Type B pancreatic cell (in vitro differentiated cells): Measurements from ENCODE around the gene CRYBB1. TPM values are rescaled to one million over a fixed set of nuclear protein-coding genes. Genes with fewer than 3 reads are reported as not detected.

Source experiments
- DNase-seq: peaks from one replicate; pipeline ENCODE4 v3.0.0; 2021; ENCODE audit warnings: mixed read lengths; ENCODE audit not compliant: unreplicated experiment; ENCODE audit errors: extremely low spot score
- H3K27ac Mint-ChIP-seq: 2 replicates; pipeline ENCODE4 v1.8.0; 2021; ENCODE audit warnings: mild to moderate bottlenecking, mixed read lengths
- H3K27me3 Mint-ChIP-seq: 2 replicates; pipeline ENCODE4 v1.8.0; 2021; ENCODE audit warnings: mixed read lengths
- H3K36me3 Mint-ChIP-seq: 2 replicates; pipeline ENCODE4 v1.8.0; 2021; ENCODE audit warnings: mixed read lengths
- H3K4me1 Mint-ChIP-seq: one replicate; pipeline ENCODE4 v1.8.0; 2021; ENCODE audit warnings: mixed read lengths; ENCODE audit not compliant: unreplicated experiment
- H3K4me3 Mint-ChIP-seq: 2 replicates; pipeline ENCODE4 v1.8.0; 2021; ENCODE audit warnings: mild to moderate bottlenecking, mixed read lengths
- H3K9me3 Mint-ChIP-seq: 2 replicates; pipeline ENCODE4 v1.8.0; 2021; ENCODE audit warnings: mixed read lengths
- CTCF ChIP-seq: fragments of 200-600 bp; sonication (generic); conservative IDR thresholded peaks from 2 replicates; pipeline ENCODE4 v1.5.0; 2021; ENCODE audit warnings: antibody characterized with exemption, mild to moderate bottlenecking
- total RNA-seq: library from RNA; stranded (reverse); gene quantifications from 2 replicates; pipeline ENCODE4 v1.2.1, GENCODE V29; 2021; ENCODE audit warnings: low replicate concordance

The CRYBB1 gene
- total RNA-seq, 1 donor from 2014 or later, result 4.6 TPM

DNA sequence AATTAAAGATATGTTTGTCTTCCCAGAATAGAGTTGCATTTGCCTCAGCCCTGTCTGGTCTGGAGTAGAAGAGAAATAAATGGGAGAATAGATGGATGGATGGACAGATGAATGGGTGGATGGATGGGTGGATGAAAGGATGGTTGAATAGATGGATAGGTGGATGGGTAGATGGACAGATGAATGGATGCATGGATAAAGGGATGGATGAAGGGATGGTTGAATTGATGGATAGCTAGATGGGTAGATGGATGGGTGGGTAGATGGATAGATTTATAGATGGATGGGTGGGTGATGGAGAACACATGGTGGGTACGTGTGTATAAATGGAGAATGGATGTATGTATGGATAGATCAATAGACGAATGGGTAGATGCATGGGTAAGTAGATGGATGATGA is 8.5 kb downstream of the CRYBB1 start:
- Mint-ChIP-seq H3K4me1 (peaks cover 5% of the 10 kb centered on the region), H3K27ac (no peak overlapping the region), H3K36me3 (no peaks in the 10 kb centered on the region), H3K4me3 (no peak overlapping the region), H3K9me3 (no peaks in the 10 kb centered on the region), H3K27me3 (peaks cover 38% of the 10 kb centered on the region)
- TF ChIP-seq CTCF, result no peak
- DNase-seq, result no peak

GRCh38 chr22:26608129-26608528 is 9.7 kb downstream of the CRYBB1 start:
- no peak overlapping the region for H3K27ac Mint-ChIP-seq
- no peak for DNase-seq
- H3K27me3 Mint-ChIP-seq, result peaks cover 26% of the 10 kb centered on the region
- H3K9me3 Mint-ChIP-seq, result no peaks in the 10 kb centered on the region
- no peak for TF ChIP-seq CTCF
- no peaks in the 10 kb centered on the region for H3K4me1 Mint-ChIP-seq
- no peak overlapping the region for H3K4me3 Mint-ChIP-seq
- no peaks in the 10 kb centered on the region for H3K36me3 Mint-ChIP-seq

DNA sequence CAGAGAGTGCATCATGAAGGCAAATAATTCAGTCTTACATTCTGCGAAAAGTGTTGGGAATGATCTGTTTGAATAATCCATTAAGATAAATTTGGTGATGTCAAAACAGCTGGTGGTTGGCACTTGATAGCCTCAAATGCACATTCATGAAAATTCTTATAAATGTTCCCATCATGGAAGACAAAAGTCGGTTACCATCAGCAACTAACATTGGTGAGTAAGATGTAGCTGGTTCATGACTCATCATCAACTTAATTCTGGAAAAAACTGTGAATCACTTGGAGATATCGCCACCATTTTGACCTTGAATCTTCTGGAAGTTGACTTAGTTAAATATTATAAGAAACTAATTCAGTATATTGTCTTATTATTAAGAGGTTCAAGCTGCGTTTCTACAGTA is 11.2 kb downstream of the CRYBB1 start:
- TF ChIP-seq CTCF, result no peak
- Mint-ChIP-seq H3K36me3 (no peaks in the 10 kb centered on the region), H3K9me3 (no peaks in the 10 kb centered on the region), H3K27ac (no peak overlapping the region), H3K27me3 (peaks cover 22% of the 10 kb centered on the region), H3K4me1 (no peaks in the 10 kb centered on the region), H3K4me3 (no peak overlapping the region)
- no peak for DNase-seq

GRCh38 chr22:26604368-26604767 is 13.5 kb downstream of the CRYBB1 start:
- peaks cover 25% of the 10 kb centered on the region for H3K27me3 Mint-ChIP-seq
- no peaks in the 10 kb centered on the region for H3K4me1 Mint-ChIP-seq
- H3K4me3 Mint-ChIP-seq, result no peak overlapping the region
- no peak overlapping the region for H3K27ac Mint-ChIP-seq
- no peak for DNase-seq
- no peak for TF ChIP-seq CTCF
- no peaks in the 10 kb centered on the region for H3K9me3 Mint-ChIP-seq
- no peaks in the 10 kb centered on the region for H3K36me3 Mint-ChIP-seq

- no peak for TF ChIP-seq CTCF
- Mint-ChIP-seq H3K9me3 (no peaks in the 10 kb centered on the region), H3K4me1 (peaks cover 5% of the 10 kb centered on the region), H3K4me3 (no peak overlapping the region), H3K27me3 (peaks cover 24% of the 10 kb centered on the region), H3K36me3 (no peaks in the 10 kb centered on the region), H3K27ac (no peak overlapping the region)
- DNase-seq, result no peak
These were observed 15.7 kb downstream of the CRYBB1 start for GRCh38 chr22:26602127-26602526.

DNA sequence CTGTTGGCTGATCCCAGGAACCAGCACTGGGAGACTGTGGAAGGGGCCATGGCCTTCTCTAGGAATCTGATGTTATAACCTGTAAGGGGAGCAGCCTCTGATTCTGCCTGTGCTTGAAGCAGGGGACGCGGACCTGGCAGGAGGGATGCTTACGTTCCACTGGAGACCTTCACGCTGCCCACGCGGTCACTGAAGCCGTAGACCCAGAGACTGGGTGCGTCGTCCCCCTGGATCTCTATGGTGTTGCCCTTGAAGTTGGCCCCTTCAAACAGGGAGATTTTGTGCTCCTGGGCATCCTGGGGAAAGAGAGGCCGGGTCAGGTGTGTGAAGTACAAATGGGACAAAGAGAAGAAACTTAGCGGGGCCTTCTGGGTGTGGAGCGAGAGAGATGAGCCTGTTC is 16.1 kb downstream of the CRYBB1 start:
- TF ChIP-seq CTCF, result no peak
- Mint-ChIP-seq H3K27me3 (peaks cover 28% of the 10 kb centered on the region), H3K36me3 (no peaks in the 10 kb centered on the region), H3K4me3 (no peak overlapping the region), H3K9me3 (no peaks in the 10 kb centered on the region), H3K27ac (no peak overlapping the region), H3K4me1 (peaks cover 9% of the 10 kb centered on the region)
- no peak for DNase-seq
